ENCODE data around the gene PRELID1.

The PRELID1 gene

DNA sequence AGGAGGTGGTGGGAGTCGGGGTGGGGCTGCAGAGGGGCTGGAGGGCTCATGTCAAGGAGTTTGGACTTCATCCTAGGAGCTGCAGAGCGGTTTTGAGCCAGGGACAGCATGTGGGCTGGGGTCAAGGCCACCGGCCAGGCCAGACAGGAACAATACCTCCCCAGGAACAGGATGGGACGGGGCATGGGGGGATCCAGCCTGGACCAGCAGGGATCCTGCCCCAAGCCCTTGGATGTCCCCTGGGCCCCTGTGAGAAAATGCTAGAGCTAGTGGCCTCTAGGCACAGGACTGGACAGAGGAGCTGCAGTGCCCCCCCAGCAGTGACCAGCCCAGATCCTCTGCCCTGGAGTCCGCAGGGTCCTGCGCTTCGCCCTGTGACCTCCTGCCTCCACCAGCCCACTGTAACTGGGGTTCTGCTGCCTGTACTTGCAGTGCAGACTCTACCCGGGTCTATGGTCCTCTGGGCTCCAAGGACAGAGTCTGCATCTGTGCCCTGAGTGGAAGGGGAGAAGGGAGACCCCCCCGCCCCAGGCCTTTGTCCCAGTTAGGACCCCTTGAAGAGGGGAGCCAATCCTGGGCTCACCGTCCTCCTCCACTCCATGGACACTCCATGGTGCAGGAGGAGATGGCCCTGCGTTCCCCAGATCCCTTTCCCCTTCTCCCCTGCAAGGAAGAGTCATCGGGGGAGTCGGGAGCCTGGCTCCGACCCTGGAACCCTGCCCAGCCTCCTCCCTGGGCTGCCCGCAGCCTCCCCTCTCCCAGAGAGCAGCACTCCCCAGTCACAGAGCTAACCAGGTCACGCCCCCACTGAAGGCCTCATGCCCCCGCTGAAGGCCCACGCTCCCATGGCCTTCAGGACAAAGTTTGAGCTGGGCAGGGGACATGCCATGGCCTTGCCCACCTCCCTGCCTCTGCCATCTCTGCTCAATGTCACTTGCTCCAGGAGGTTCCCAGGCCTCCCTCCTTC, 11.1 kb downstream of the PRELID1 start:
- DNase-seq = no peak

DNA sequence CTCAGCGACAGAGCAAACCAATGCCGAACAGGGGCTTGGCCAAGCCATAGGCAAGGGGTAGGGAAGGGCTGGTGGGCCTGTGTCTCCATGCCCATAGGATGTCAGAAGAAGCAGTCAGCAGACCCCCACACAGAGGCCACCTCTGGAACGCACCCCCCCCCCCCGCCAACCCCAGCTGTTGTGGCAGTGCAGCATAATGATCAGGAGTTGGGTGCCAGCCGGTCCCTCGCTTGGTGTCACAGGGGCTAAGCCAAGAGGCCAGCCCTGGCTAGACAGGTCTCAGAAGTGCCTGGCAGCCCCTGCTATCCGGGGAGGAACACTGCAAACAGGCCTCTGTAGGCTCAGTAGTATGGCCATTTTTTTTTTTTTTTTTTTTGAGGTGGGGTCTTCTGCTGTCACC, 11.8 kb downstream of the PRELID1 start:
- DNase-seq = no peak

DNA sequence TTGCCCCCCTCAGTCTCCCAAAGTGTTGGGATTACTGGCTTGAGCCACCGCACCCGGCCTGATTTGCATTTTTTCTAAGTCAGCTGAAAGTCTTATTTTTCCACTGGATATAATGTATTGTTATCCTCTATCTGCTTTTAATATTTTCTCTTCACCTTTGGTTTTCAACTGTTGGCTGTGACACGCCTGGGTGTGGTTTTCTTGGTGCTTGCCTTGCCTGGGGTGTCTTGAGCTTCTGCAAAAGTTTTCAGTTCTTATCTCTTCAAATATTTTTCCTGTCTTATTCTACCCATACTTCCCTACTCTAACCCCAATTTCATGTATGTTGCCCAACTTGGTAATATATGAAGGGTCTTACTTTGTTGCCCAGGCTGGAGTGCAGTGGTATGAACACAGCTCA, 12.4 kb downstream of the PRELID1 start:
- no peak for DNase-seq

DNA sequence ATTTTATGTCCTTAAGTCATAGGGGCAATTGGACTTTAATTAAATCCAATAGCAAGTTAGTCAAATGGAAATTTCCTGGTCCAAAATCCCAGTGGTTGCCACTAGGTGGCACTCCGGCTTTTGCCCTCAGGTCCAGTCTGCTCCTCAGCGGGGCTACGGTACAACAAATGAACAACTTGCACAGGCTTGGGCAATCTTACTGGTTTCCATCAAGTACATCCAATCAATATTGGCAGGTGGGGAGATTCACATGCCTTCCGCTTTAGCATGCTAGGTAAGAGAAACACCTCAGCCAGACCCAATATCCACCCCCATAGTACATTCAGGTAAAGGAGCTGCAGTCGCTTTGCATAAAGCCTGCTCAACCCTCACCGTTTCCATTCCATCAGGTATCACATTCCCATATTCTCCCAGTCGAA, 14.4 kb downstream of the PRELID1 start:
- DNase-seq = peak; percentile 65

DNA sequence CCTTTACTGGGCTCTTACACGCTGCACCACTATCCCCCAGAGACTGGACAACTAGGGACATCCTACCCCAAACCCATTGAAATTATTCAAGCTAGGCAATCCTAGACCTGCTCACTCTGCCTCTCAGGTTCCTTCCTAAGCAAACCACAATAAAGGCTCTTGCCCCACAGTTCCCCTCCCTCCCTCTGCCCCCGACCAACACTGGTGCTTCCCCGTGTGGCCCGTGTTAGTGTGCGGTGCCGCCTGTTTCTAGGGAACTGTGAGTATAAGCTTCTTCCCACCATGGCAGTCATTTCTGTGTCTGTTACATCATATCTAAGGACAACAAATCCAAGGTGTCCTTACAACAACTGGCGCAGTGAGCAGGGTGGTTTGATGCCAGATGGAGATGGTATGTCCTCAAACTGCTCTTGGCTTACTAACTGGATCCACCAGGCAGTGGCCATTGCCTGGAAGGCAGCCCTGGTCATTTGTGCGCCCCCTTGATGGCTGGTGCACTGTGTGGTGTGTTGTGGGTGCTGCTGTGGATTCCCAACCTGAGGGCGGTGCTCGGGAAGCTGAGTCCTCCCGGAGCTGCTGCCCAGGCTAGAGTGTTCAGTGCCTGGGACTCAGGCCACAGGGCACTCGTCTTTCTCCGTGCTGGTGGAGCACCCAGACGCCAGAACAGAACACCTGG, 16.5 kb downstream of the PRELID1 start:
- no peak for DNase-seq

GRCh38 chr5:177320879-177321278, 17.3 kb downstream of the PRELID1 start:
- DNase-seq = no peak

GRCh38 chr5:177325868-177326381, 22.3 kb downstream of the PRELID1 start:
- no peak for DNase-seq

- no peak for DNase-seq
These were observed 24.2 kb downstream of the PRELID1 start for GRCh38 chr5:177327539-177328522.

GRCh38 chr5:177328545-177329231, 25.1 kb downstream of the PRELID1 start:
- no peak for DNase-seq

- DNase-seq = no peak
These were observed 26.3 kb downstream of the PRELID1 start for GRCh38 chr5:177329883-177330282.

- DNase-seq = no peak
These were observed 27.6 kb downstream of the PRELID1 start for GRCh38 chr5:177330991-177331842.

GRCh38 chr5:177332031-177332895, 28.7 kb downstream of the PRELID1 start:
- no peak for DNase-seq

DNA sequence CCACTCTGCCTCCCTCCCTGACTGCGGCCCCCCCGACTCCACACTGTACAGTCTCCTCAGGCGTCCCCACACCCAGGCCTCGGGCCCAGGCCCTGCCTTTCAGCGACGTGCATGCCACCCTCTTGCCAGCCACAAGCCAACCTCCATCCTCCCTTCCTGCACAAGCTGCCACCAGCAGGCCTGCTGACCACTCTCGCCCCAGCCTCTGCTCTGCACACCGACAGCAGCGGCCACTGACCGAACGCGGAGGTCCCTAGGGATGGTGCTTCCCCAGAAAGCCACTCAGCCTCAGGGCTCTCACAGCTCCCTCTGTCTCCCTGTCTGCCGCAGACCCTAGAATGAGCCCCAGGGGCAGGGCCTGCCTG, 29.3 kb downstream of the PRELID1 start:
- no peak for DNase-seq

DNA sequence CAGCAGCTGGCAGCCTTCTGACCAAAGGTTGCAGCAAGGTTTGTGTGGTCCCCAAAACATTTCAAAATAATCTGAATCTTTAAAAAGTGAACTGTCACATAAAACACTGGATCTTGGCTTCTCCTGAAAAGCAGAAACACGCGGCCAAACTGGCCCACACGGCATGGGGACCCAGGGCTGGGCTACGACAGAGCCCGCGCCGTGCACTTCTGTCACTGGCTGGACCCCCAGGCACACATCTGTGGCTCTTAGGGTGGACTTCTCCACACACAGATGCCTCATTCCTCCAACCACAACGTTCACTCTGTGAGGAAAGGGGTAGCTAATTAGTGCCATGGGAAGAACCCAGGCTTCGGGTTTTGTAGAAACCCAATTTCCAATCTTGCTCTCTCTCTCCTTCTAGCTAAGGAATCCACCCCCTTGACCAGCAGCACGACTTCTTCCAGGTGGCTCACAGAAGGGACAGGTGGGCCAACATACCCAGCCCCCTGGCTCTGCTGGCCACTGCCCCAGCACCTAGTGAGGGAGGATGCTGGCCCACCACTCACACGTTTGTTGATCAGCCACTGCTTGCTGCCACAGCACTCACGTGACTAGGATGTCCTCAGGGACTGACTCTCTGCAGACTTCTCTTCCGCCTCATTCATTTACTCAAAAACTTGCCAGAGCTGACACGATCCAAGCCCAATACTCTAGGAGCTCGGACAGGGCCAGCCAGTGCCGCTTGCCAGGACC, 30.0 kb downstream of the PRELID1 start:
- DNase-seq = no peak

GRCh38 chr5:177334155-177334551, 30.6 kb downstream of the PRELID1 start:
- no peak for DNase-seq

GRCh38 chr5:177334781-177335700, 31.4 kb downstream of the PRELID1 start:
- no peak for DNase-seq

- no peak for DNase-seq
These were observed 32.1 kb downstream of the PRELID1 start for GRCh38 chr5:177335701-177336065.

DNA sequence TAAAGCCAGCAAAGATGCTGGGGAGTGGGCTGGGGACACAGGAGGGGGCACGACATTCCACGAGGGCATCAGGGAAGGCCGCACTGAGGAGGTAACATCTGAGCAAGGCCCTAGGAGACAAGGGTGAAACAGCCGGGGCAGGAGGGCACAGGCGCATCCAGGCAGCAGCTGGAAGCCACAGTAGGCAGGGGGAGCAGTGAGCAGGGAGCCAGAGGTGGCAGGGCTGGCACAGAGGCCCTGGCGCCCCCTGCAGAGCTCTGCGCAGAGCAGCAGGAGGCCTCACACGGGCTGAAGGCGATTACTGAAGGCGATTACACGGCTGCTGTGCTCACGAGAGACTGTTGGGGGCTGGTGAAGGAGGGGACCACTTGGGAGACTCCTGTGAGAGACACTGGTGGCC, 32.5 kb downstream of the PRELID1 start:
- no peak for DNase-seq
